K562 (cell line): ENCODE results near the gene AHCYL1. TPM values are rescaled to one million over a fixed set of nuclear protein-coding genes. Genes with fewer than 3 reads are reported as not detected.

Experiments used
- ARID3A ChIP-seq: IDR thresholded peaks from 2 replicates; pipeline ENCODE4 v1.6.1; 2012; ENCODE audit warnings: low read depth, low read length, improper control_type of control experiment, borderline replicate concordance
- ATF2 ChIP-seq: sonication (generic); formaldehyde crosslinking; IDR thresholded peaks from 2 replicates; pipeline ENCODE4 v1.8.1; 2022; ENCODE audit warnings: missing genetic modification reagents
- BCL6 ChIP-seq: fragments of 250-450 bp; sonication (Bioruptor Pico); IDR thresholded peaks from 2 replicates; pipeline ENCODE4 v1.4.0; 2020
- E2F1 ChIP-seq: sonication (generic); formaldehyde crosslinking; IDR thresholded peaks from 2 replicates; pipeline ENCODE4 v1.8.1; 2023; ENCODE audit warnings: mild to moderate bottlenecking, missing genetic modification reagents, moderate library complexity
- E2F8 ChIP-seq: fragments of 450-650 bp; IDR thresholded peaks from 2 replicates; pipeline ENCODE4 v1.7.1; 2018; ENCODE audit warnings: mild to moderate bottlenecking, low read depth; ENCODE audit not compliant: partially characterized antibody
- EWSR1 ChIP-seq: fragments of 450-650 bp; IDR thresholded peaks from 2 replicates; pipeline ENCODE4 v1.6.1; 2018; ENCODE audit warnings: borderline replicate concordance, mild to moderate bottlenecking, low read depth, moderate library complexity; ENCODE audit not compliant: partially characterized antibody
- FOXM1 ChIP-seq, 2 experiments: fragments of 450-650 bp in 1 of 2; sonication (generic) in 1 of 2; formaldehyde crosslinking in 1 of 2; IDR thresholded peaks; 2 replicates each; pipeline versions ENCODE4 v1.6.1 to v1.9.0; 2017 to 2022; ENCODE audit warnings: low read depth in 2 of 2, mild to moderate bottlenecking in 2 of 2, missing genetic modification reagents in 1 of 2, moderate library complexity in 1 of 2
- HNRNPUL1 ChIP-seq: fragments of 200-400 bp; formaldehyde crosslinking; IDR thresholded peaks from 2 replicates; pipeline ENCODE4 v1.6.1; 2017; ENCODE audit warnings: low read length
- KDM1A ChIP-seq, 2 experiments: fragments of 450-650 bp; IDR thresholded peaks; 2 replicates each; pipeline ENCODE4 v1.6.1; 2016; ENCODE audit warnings: mild to moderate bottlenecking in 2 of 2
- PRMT5 ChIP-seq: sonication (generic); formaldehyde crosslinking; IDR thresholded peaks from 2 replicates; pipeline ENCODE4 v1.5.0; 2020; ENCODE audit warnings: missing genetic modification reagents
- PRPF4 ChIP-seq: fragments of 200-400 bp; formaldehyde crosslinking; IDR thresholded peaks from one replicate; pipeline ENCODE4 v1.6.1; 2017; ENCODE audit warnings: low read length, low read depth, mild to moderate bottlenecking; ENCODE audit not compliant: insufficient read depth, poor library complexity, severe bottlenecking
- TFAP4 ChIP-seq: sonication (generic); formaldehyde crosslinking; IDR thresholded peaks from 2 replicates; pipeline ENCODE4 v1.8.0; 2022; ENCODE audit warnings: missing genetic modification reagents, mild to moderate bottlenecking, moderate library complexity, borderline replicate concordance
- ZNF232 ChIP-seq: sonication (generic); formaldehyde crosslinking; IDR thresholded peaks from 2 replicates; pipeline ENCODE4 v1.8.0; 2022; ENCODE audit warnings: mild to moderate bottlenecking, missing genetic modification reagents
- ZNF274 ChIP-seq: IDR thresholded peaks from 2 replicates; pipeline ENCODE4 v1.6.1; 2011; ENCODE audit warnings: low read depth, mild to moderate bottlenecking, low read length, moderate library complexity, borderline replicate concordance
- ZSCAN29 ChIP-seq: fragments of 450-650 bp; IDR thresholded peaks from 2 replicates; pipeline ENCODE4 v1.6.1; 2017
- polyA plus RNA-seq, 8 experiments: library from polyadenylated mRNA; depleted of rRNA in 4 of 8; stranded (reverse) in 5 of 8; unstranded in 3 of 8; fragments of >200 nt; fragmentation: Nextera tagmentation in 2 of 8; fragmentation: Illumina TruSeq in 1 of 8; extraction: Ambion mirVana in 2 of 8; extraction: Trizol in 1 of 8; gene quantifications; 2 replicates each; pipeline versions ENCODE4 v1.2.1 to v1.2.3, GENCODE V29; 2011 to 2014; ENCODE audit warnings: inconsistent platforms in 1 of 8, missing spikeins in 1 of 8
- total RNA-seq, 7 experiments: library from RNA; depleted of rRNA in 6 of 7; stranded (reverse); fragments of >200 nt in 6 of 7; fragmentation: Illumina TruSeq in 2 of 7; extraction: Trizol in 2 of 7; gene quantifications; 2 replicates each; pipeline versions ENCODE4 v1.2.1 to v1.2.3, GENCODE V29; 2011 to 2021; ENCODE audit warnings: low replicate concordance in 1 of 7

The AHCYL1 gene
- total and polyA plus RNA-seq, 9 of the 15 experiments (the other 6 are each of a cell fraction or from before 2014, with no cell fraction given), result 27.3 to 118 (median 44.5) TPM

GRCh38 chr1:110034451-110035235 is 50.1 kb downstream of the AHCYL1 start, which contains the start of gene STRIP1 (continued):
- TF ChIP-seq ZNF274 (peak; percentile 49; the same call in 1 of the 2 replicates), TFAP4 (CRISPR knock-in tag) (peak; percentile 44; the same call in 1 of the 2 replicates), PRMT5 (CRISPR knock-in tag) (no peak), E2F8 (no peak), BCL6 (no peak; the same call in 1 of the 2 replicates), ZNF232 (CRISPR knock-in tag) (no peak), ZSCAN29 (no peak), EWSR1 (no peak), ARID3A (no peak), FOXM1 (IDR thresholded peaks at IDR 0.05; ENCODE audit: low read depth) (no peak), FOXM1 (CRISPR knock-in tag; IDR thresholded peaks at IDR 0.05; ENCODE audit: low read depth) (no peak), PRPF4 (no peak), E2F1 (CRISPR knock-in tag) (no peak), ATF2 (CRISPR knock-in tag) (no peak), HNRNPUL1 (no peak), KDM1A (IDR thresholded peaks at IDR 0.05) (no peak)
